ENCODE measurements around the gene LAMA5. TPM values are rescaled to one million over a fixed set of nuclear protein-coding genes. Genes with fewer than 3 reads are reported as not detected.

LAMA5 gene
- total RNA-seq, 1 donor from 2014 or later: 240 TPM

GRCh38 chr20:62291251-62292066 lies 75.7 kb downstream of the LAMA5 start:
- no peak for TF ChIP-seq CTCF (conservative IDR thresholded peaks at IDR 0.05; ENCODE audit: low read depth, low read length)
- no peak for DNase-seq (ENCODE audit: low read depth)

GRCh38 chr20:62289898-62290297 lies 77.2 kb downstream of the LAMA5 start:
- no peak overlapping the region for H3K4me3 ChIP-seq (ENCODE audit: low read depth, low read length)
- TF ChIP-seq CTCF (conservative IDR thresholded peaks at IDR 0.05; ENCODE audit: low read depth, low read length): no peak
- DNase-seq (ENCODE audit: low read depth): no peak

More at GRCh38 chr20:62291251-62292066, 75.7 kb downstream of the LAMA5 start:
- H3K4me3 ChIP-seq (ENCODE audit: low read depth, low read length): no peak overlapping the region

- no peak for DNase-seq (ENCODE audit: low read depth)
- no peak overlapping the region for H3K4me3 ChIP-seq (ENCODE audit: low read depth, low read length)
- TF ChIP-seq CTCF (conservative IDR thresholded peaks at IDR 0.05; ENCODE audit: low read depth, low read length): no peak
Measured at GRCh38 chr20:62289131-62289530, 78.0 kb downstream of the LAMA5 start.

GRCh38 chr20:62288535-62289105 lies 78.5 kb downstream of the LAMA5 start:
- TF ChIP-seq CTCF (conservative IDR thresholded peaks at IDR 0.05; ENCODE audit: low read depth, low read length): no peak
- no peak for DNase-seq (ENCODE audit: low read depth)
- H3K4me3 ChIP-seq (ENCODE audit: low read depth, low read length): no peak overlapping the region

- no peak overlapping the region for H3K4me3 ChIP-seq (ENCODE audit: low read depth, low read length)
- DNase-seq (ENCODE audit: low read depth): no peak
- no peak for TF ChIP-seq CTCF (conservative IDR thresholded peaks at IDR 0.05; ENCODE audit: low read depth, low read length)
Measured at GRCh38 chr20:62287759-62288534, 79.2 kb downstream of the LAMA5 start.

GRCh38 chr20:62287129-62287528 lies 80.0 kb downstream of the LAMA5 start:
- no peak for DNase-seq (ENCODE audit: low read depth)
- TF ChIP-seq CTCF (conservative IDR thresholded peaks at IDR 0.05; ENCODE audit: low read depth, low read length): no peak

More at GRCh38 chr20:62287129-62287528, 80.0 kb downstream of the LAMA5 start:
- no peak overlapping the region for H3K4me3 ChIP-seq (ENCODE audit: low read depth, low read length)

All from epithelial cell of proximal tubule (primary cell).